Mesendoderm (in vitro differentiated cells): Measurements from ENCODE around the gene APBA2.

ENCODE experiments used
- DNase-seq: peaks from one replicate; pipeline ENCODE4 v3.0.0; 2013
- H2AK5ac ChIP-seq: 2 replicates; pipeline ENCODE4 v1.6.1; 2013; ENCODE audit warnings: low read length, inconsistent platforms
- H2BK120ac ChIP-seq: 2 replicates; pipeline ENCODE4 v1.6.1; 2013; ENCODE audit warnings: low read depth, mild to moderate bottlenecking, low read length, moderate library complexity, mixed read lengths
- H2BK15ac ChIP-seq: replicated peaks from 2 replicates; pipeline ENCODE4 v1.6.1; 2013; ENCODE audit warnings: low read depth, mild to moderate bottlenecking, moderate library complexity
- H2BK5ac ChIP-seq: 2 replicates; pipeline ENCODE4 v1.6.1; 2013; ENCODE audit warnings: low read length, inconsistent platforms
- H3K18ac ChIP-seq: 2 replicates; pipeline ENCODE4 v1.6.1; 2013; ENCODE audit warnings: mild to moderate bottlenecking, low read length, mixed read lengths
- H3K23ac ChIP-seq: one replicate; pipeline ENCODE4 v1.6.1; 2013; ENCODE audit warnings: low read length
- H3K27ac ChIP-seq: 2 replicates; pipeline ENCODE4 v1.5.1; 2013; ENCODE audit warnings: low read depth, mild to moderate bottlenecking, inconsistent platforms, low read length, moderate library complexity
- H3K27me3 ChIP-seq: 2 replicates; pipeline ENCODE4 v1.6.1; 2013; ENCODE audit warnings: low read length, control low read depth, mild to moderate bottlenecking, inconsistent platforms; ENCODE audit not compliant: insufficient read depth, poor library complexity
- H3K36me3 ChIP-seq: 2 replicates; pipeline ENCODE4 v1.6.1; 2013; ENCODE audit warnings: low read length, inconsistent platforms; ENCODE audit not compliant: control insufficient read depth, insufficient read depth
- H3K4ac ChIP-seq: one replicate; pipeline ENCODE4 v1.6.1; 2013; ENCODE audit warnings: low read depth, mild to moderate bottlenecking, low read length, moderate library complexity
- H3K4me1 ChIP-seq: 2 replicates; pipeline ENCODE4 v1.6.1; 2013; ENCODE audit warnings: low read depth, low read length, inconsistent platforms; ENCODE audit not compliant: control insufficient read depth
- H3K4me2 ChIP-seq: 2 replicates; pipeline ENCODE4 v1.6.1; 2013; ENCODE audit warnings: low read length
- H3K4me3 ChIP-seq: 2 replicates; pipeline ENCODE4 v1.5.1; 2013; ENCODE audit warnings: mild to moderate bottlenecking, low read length
- H3K56ac ChIP-seq: one replicate; pipeline ENCODE4 v1.6.1; 2013; ENCODE audit warnings: low read length
- H3K79me1 ChIP-seq: 2 replicates; pipeline ENCODE4 v1.6.1; 2013; ENCODE audit warnings: low read length, inconsistent platforms
- H3K79me2 ChIP-seq: 2 replicates; pipeline ENCODE4 v1.6.1; 2013; ENCODE audit warnings: mild to moderate bottlenecking, low read length; ENCODE audit not compliant: control insufficient read depth, insufficient read depth
- H3K9ac ChIP-seq: 2 replicates; pipeline ENCODE4 v1.6.1; 2013; ENCODE audit warnings: low read length, inconsistent platforms
- H4K5ac ChIP-seq: one replicate; pipeline ENCODE4 v1.6.1; 2013; ENCODE audit warnings: low read length
- H4K8ac ChIP-seq: one replicate; pipeline ENCODE4 v1.6.1; 2013; ENCODE audit warnings: low read depth, mild to moderate bottlenecking, control low read depth, low read length, moderate library complexity
- WGBS: extraction: QIAGEN DNeasy Blood & Tissue Kit; methylation state at CpG from one replicate; pipeline ENCODE4 v1.1.7; 2013; ENCODE audit warnings: low lambda C conversion rate, missing lambda C conversion rate; ENCODE audit not compliant: insufficient coverage; ENCODE audit errors: extremely low coverage; 5-methylcytosine and 5-hydroxymethylcytosine counted together

Gene APBA2

DNA sequence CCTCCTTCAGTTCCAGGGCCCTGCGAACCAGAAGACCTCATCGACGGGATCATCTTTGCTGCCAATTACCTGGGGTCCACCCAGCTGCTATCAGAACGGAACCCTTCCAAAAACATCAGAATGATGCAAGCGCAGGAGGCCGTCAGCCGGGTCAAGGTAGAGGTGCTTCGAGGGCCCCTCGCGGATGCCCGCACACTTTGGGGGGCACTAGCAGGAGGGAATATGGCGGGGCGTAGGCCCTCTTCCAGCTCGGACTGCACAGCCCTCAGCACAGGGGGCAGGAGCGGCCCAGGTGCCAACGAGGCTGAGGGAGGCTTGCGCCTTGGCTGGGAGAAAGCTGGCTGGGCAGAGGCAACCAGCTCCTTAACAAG is 207.3 kb downstream of the APBA2 start:
- Histone ChIP-seq H3K56ac (no peak overlapping the region), H3K4me1 (no peaks in the 10 kb centered on the region), H3K18ac (no peak overlapping the region), H4K5ac (no peak overlapping the region), H3K4ac (no peak overlapping the region), H3K4me3 (no peak overlapping the region), H2BK5ac (no peak overlapping the region), H3K36me3 (no peaks in the 10 kb centered on the region), H2BK15ac (no peak overlapping the region), H3K27me3 (no peaks in the 10 kb centered on the region), H3K27ac (no peak overlapping the region), H3K9ac (no peak overlapping the region), H3K79me2 (no peaks in the 10 kb centered on the region), H3K79me1 (no peaks in the 10 kb centered on the region), H2AK5ac (no peak overlapping the region), H2BK120ac (no peak overlapping the region), H3K23ac (no peak overlapping the region), H3K4me2 (no peak overlapping the region), H4K8ac (no peak overlapping the region)
- DNase-seq = no peak
- WGBS = no CpG with 5 or more reads among the region's 17 CpGs

DNA sequence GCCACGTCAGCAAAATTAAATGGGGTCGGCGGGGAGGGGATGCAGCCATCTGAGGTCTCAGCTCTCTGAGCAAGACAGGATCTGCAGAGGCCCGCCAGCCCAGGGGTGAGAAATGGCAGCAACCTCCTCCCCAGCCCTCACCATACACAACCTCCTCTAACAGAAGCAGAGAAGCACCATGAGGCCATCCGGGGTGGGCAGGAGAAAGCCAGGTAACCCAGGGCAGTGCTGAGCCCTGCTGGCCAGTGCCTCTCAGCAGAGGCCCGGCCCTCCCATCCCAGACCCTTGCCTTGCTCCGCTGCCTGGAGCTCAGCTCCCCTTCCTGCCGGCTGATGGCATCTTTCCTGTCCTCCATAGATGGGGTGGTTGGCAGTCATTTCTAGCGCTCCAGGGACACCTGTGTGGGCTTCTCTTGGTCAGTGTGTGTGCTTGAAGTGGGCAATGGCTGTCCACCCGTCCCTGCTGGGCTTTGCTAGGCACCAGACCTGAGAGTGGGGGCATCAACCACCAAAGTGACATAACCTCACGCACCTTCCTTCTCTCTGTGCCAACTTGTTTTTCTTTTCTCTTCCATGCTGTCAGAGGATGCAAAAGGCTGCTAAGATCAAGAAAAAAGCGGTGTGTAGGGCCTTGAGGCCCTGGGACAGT is 208.0 kb downstream of the APBA2 start:
- Histone ChIP-seq H2BK5ac (no peak overlapping the region), H3K9ac (no peak overlapping the region), H3K56ac (no peak overlapping the region), H3K4me3 (no peak overlapping the region), H3K4me2 (no peak overlapping the region), H3K18ac (no peak overlapping the region), H3K36me3 (no peaks in the 10 kb centered on the region), H3K4me1 (no peaks in the 10 kb centered on the region), H4K8ac (no peak overlapping the region), H2AK5ac (no peak overlapping the region), H3K79me1 (no peaks in the 10 kb centered on the region), H4K5ac (no peak overlapping the region), H3K4ac (no peak overlapping the region), H2BK120ac (no peak overlapping the region), H3K79me2 (no peaks in the 10 kb centered on the region), H3K27me3 (no peaks in the 10 kb centered on the region), H3K23ac (no peak overlapping the region), H2BK15ac (no peak overlapping the region), H3K27ac (no peak overlapping the region)
- DNase-seq = no peak
- no CpG with 5 or more reads among the region's 12 CpGs for WGBS

DNA sequence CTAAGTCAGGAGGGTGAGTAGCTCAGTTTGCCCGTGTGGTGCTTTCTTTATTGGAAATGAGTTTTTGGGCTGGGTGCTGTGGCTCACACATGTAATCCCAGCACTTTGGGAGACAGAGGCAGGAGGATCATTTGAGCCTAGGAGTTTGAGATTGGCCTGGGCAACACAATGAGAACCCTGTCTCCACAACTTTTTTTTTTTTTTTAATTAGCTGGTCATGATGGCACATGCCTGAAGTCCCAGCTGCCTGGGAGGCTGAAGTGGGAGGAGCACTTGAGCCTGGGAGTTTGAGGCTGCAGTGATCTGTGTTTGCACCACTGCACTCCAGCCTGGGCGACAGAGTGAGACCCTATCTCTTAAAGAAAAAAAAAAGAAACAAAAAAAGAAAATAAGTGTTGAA is 208.9 kb downstream of the APBA2 start:
- DNase-seq = no peak
- H3K4me1 ChIP-seq = no peaks in the 10 kb centered on the region
- H3K23ac ChIP-seq = no peak overlapping the region
- no peak overlapping the region for H4K8ac ChIP-seq
- no peak overlapping the region for H3K4me3 ChIP-seq
- H3K4ac ChIP-seq = no peak overlapping the region
- H3K79me2 ChIP-seq = no peaks in the 10 kb centered on the region
- H2BK120ac ChIP-seq = no peak overlapping the region
- H4K5ac ChIP-seq = no peak overlapping the region
- no CpG with 5 or more reads among the region's 2 CpGs for WGBS
- H3K18ac ChIP-seq = no peak overlapping the region
- no peak overlapping the region for H3K27ac ChIP-seq
- no peak overlapping the region for H2BK15ac ChIP-seq
- H3K36me3 ChIP-seq = no peaks in the 10 kb centered on the region
- no peaks in the 10 kb centered on the region for H3K79me1 ChIP-seq
- no peaks in the 10 kb centered on the region for H3K27me3 ChIP-seq
- H3K4me2 ChIP-seq = no peak overlapping the region
- no peak overlapping the region for H2BK5ac ChIP-seq
- no peak overlapping the region for H3K9ac ChIP-seq
- no peak overlapping the region for H3K56ac ChIP-seq
- H2AK5ac ChIP-seq = no peak overlapping the region

DNA sequence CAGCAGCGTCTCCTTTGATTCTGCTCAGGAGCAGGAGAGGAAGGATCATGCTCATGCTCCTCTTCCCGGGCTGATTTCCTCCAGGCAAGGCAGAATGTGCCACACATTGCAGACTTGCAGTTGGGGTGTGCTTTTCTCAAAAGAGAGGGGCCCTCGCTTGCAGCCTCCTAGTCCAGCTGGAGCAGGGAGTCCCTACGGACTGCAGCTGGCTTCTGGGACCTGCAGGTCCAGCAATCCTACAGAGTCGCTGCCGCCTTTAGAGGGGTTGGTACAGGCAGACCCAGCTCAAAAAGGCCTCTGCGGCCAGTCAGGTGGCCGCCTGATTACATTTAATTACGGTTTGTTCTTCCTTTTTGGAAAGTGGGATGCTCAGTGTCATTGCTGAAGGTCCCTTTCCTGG is 210.0 kb downstream of the APBA2 start:
- H3K23ac ChIP-seq = no peak overlapping the region
- H3K27ac ChIP-seq = no peak overlapping the region
- H3K36me3 ChIP-seq = no peaks in the 10 kb centered on the region

DNA sequence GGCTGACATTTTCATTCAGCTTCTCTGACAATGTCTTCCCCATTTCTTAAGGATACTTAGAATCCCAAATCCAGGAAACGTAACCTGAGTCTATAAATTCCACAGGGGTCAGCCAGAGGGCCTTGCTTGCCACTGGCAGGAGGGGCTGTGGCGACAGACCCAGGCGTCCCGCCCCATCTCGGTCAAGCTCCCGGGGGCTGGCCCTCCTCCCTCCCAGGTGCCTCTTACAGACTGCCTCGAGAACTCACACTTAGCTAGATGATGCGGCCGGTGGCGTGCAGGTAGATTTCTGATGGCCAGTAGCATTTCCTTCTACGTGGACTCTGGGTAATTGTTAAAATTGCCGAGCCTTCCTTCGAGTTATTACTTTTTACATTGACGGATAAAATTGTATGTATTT is 211.4 kb downstream of the APBA2 start:
- no peaks in the 10 kb centered on the region for H3K79me2 ChIP-seq
- no peak for DNase-seq

More for the DNA sequence above, 210.0 kb downstream of the APBA2 start:
- Histone ChIP-seq H3K27me3 (no peaks in the 10 kb centered on the region), H3K79me2 (no peaks in the 10 kb centered on the region), H4K5ac (no peak overlapping the region), H3K4me2 (no peak overlapping the region), H3K79me1 (no peaks in the 10 kb centered on the region), H3K9ac (no peak overlapping the region), H3K4me1 (no peaks in the 10 kb centered on the region), H2BK5ac (no peak overlapping the region), H2BK15ac (no peak overlapping the region), H3K4me3 (no peak overlapping the region), H4K8ac (no peak overlapping the region), H2AK5ac (no peak overlapping the region), H3K4ac (no peak overlapping the region), H2BK120ac (no peak overlapping the region), H3K18ac (no peak overlapping the region), H3K56ac (no peak overlapping the region)
- no peak for DNase-seq
- WGBS = no CpG with 5 or more reads among the region's 9 CpGs

DNA sequence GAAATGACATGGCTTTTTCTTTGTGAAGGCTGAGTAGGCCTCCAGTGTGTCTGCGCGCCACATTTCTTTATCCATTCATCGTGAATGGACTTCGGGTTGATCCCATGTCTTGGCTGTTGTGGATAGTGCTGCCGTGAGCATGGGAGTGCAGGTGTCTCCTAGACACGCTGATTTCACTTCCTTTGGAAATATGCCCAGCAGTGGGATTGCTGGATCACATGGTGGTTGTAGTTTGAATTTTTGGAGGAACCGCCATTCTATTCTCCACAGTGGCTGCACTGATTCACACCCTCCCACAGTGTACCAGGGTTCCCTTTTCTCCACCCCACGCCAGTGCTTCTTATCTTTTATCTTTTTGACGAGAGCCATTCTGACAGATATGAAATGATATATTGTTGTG is 212.2 kb downstream of the APBA2 start:
- Histone ChIP-seq H4K5ac (no peak overlapping the region), H3K4me1 (no peaks in the 10 kb centered on the region), H3K4ac (no peak overlapping the region), H3K23ac (no peak overlapping the region), H2BK15ac (no peak overlapping the region), H3K36me3 (no peaks in the 10 kb centered on the region), H4K8ac (no peak overlapping the region), H3K9ac (no peak overlapping the region), H3K27ac (no peak overlapping the region), H3K56ac (no peak overlapping the region), H3K79me1 (no peaks in the 10 kb centered on the region), H3K79me2 (no peaks in the 10 kb centered on the region), H3K18ac (no peak overlapping the region), H2BK5ac (no peak overlapping the region), H3K4me2 (no peak overlapping the region), H2AK5ac (no peak overlapping the region), H3K4me3 (no peak overlapping the region), H2BK120ac (no peak overlapping the region), H3K27me3 (no peaks in the 10 kb centered on the region)
- WGBS = no CpG with 5 or more reads among the region's 9 CpGs
- DNase-seq = no peak

More for the DNA sequence above, 211.4 kb downstream of the APBA2 start:
- Histone ChIP-seq H3K9ac (no peak overlapping the region), H2AK5ac (no peak overlapping the region), H3K36me3 (no peaks in the 10 kb centered on the region), H4K5ac (no peak overlapping the region), H4K8ac (no peak overlapping the region), H3K18ac (no peak overlapping the region), H3K23ac (peak overlapping the region; percentile 9), H3K79me1 (no peaks in the 10 kb centered on the region), H3K4me3 (no peak overlapping the region), H2BK120ac (no peak overlapping the region), H3K4me2 (no peak overlapping the region), H3K4me1 (no peaks in the 10 kb centered on the region), H3K56ac (no peak overlapping the region), H3K4ac (no peak overlapping the region), H3K27ac (no peak overlapping the region), H2BK15ac (no peak overlapping the region), H3K27me3 (no peaks in the 10 kb centered on the region), H2BK5ac (no peak overlapping the region)
- WGBS = no CpG with 5 or more reads among the region's 14 CpGs
